HG03045 (cell line): ENCODE results near the gene NECTIN1.

Experiments used
- ATAC-seq: cut with Tn5 transposase; IDR thresholded peaks from one replicate; pipeline ENCODE4 v1.9.1; 2021; ENCODE audit warnings: mild to moderate bottlenecking, moderate library complexity; ENCODE audit not compliant: unreplicated experiment

The NECTIN1 gene

DNA sequence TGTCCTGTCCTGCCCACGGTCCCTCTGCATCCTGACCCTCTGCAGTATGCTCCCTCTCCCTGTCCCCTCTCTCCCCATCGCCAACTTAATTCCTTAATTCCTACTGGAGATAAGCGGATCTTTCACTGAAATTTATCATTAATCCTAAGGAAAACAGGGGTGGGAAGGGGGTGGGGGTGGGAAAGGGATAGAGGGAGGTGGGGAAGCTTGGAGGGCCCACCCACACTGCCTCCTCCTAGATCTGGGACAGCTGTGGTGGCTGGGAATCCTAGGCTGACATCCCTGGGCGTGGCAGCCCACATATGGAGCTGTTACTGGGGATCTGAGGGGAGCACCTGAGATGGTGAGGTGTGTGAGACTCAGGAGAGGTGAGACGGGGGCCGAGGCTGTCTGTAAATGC lies 14.4 kb downstream of the NECTIN1 start:
- ATAC-seq = no peak

GRCh38 chr11:119714189-119714588 lies 14.8 kb downstream of the NECTIN1 start:
- no peak for ATAC-seq

- no peak for ATAC-seq
These were observed 15.5 kb downstream of the NECTIN1 start for GRCh38 chr11:119713359-119714040.

DNA sequence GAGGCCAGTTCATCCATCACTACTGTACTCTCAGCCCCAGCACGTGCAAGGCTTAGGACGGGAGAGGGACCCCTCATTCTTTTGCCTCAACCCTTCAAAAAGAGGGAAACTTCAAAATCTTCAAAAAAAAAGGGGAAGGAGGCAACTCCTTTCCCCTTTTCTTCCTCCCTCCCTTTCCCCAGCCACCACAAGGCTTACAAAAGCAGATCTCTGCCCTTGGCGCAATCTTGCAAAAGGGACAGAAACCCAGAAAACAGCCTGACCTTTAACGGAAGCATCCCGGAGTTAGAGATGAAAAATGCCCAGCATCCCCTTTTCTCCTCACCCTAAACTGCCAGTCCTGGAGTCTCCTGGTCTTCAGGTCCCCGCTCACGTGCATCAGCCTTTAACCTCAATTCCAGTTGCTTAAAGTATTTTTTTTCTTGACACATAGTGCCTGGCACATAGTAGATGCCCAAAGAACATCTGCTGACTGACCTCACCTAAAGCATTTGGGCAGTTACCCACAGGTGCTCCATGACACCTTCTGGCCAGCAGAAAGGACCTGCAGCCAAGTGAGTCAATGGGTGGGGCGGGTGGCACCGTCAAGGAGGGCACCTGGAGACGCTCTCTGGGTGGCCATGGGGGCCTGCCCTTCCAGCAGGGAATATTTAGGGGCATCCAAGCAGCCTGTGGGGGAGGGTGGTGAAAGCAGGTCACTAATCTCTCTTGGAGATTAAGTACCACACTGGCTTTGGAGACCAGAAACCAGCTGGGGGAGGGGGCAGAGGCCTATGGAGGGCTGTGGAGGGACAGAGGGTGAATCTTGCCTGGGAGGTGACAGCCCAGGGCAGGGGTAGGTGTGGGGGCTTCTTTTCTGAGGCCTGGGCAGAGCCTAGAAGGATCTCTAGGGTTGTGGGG lies 16.3 kb downstream of the NECTIN1 start:
- no peak for ATAC-seq

GRCh38 chr11:119712006-119712405 lies 17.0 kb downstream of the NECTIN1 start:
- no peak for ATAC-seq

DNA sequence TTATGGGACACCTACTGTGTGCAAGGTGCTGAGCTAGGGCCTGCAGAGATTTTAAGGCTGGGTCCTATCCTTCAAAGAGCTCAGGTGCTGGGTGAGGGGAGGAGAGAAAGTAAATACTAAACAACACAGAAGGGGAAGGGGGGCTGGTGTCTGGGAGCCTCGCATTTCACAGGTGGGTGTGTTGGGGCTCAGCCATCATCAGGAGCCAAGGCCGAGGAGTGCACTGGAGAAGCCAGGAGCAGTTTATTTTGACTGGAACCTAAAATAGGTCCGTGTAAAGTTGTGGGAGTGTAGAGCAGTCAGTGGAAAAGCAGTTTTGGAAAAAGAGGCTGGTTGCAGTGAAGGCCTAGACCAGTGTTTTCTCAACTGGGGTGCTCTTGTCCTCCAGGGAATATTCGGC lies 17.5 kb downstream of the NECTIN1 start:
- ATAC-seq = no peak

GRCh38 chr11:119710417-119710816 lies 18.6 kb downstream of the NECTIN1 start:
- no peak for ATAC-seq

DNA sequence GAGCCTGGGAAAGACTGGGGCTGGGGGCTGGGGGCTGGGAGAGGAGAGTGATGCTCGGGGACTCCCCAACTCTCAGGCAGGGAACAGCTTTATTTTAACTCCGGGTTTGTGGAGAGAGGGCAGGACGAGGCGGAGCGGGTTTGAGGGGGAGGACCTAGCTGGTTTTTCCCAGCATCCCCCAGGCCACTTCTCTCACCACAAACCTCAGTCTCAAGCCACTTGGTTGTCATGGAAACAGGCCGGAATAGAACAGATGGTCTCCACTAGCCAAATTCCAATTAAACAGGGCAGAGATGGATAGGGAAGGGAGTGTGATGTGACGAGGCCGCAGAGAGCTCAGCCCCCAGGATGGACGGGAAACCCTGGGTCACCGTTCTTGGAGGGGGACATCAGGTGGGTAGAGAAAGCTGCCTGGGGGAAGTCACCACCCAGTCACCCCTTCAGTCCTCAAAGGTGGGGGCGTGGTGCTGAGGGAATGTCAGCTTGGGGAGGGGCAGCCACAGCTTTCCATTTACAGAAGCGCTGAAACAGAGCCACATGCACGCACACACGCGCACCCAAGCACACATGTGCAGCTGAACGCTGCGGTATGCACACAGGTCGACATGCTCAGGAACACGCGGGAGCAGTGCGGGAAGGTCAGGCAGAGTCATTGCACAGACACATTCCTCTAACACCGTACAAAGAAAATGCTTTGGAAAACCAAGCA lies 19.2 kb downstream of the NECTIN1 start:
- no peak for ATAC-seq

DNA sequence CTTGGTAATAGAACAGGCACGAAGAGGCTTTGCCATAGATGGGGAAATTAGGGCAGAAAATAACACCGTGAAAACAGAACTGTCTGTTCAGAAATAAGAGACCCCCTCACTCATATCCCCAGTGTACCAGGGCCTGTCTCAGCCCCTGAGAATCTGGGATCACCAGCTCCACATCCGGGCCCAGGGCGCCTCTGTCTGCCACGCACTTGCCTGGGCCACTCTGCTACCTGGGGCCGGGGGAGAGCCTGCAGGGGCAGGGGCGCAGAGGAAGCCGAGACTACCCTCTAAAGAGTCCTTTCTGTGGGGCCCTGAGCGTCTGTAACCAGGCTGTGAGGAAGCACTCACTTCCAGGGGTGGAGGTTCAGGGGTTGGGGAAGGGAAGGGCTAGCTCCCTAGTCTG lies 19.8 kb downstream of the NECTIN1 start:
- no peak for ATAC-seq

DNA sequence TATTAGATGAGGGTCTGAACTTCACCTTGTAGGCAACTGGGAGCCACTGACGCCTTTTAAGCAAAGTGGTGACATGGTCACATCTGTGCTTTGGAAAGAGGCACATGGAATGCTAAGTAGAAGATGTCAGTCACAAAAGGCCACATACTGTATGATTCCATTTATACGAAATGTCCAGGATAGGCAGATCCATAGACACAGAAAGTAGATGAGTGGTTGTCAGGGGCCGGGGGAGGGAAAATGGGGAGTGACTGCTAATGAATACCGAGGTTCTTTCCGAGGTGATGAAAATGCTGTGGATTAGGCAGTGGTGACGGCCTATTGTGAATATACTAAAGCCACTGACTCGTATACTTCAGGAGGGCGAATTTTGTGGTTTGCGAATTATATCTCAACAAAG lies 20.6 kb downstream of the NECTIN1 start:
- ATAC-seq = no peak

GRCh38 chr11:119706887-119707286 lies 22.1 kb downstream of the NECTIN1 start:
- no peak for ATAC-seq

- no peak for ATAC-seq
These were observed 23.0 kb downstream of the NECTIN1 start for GRCh38 chr11:119706029-119706428.

DNA sequence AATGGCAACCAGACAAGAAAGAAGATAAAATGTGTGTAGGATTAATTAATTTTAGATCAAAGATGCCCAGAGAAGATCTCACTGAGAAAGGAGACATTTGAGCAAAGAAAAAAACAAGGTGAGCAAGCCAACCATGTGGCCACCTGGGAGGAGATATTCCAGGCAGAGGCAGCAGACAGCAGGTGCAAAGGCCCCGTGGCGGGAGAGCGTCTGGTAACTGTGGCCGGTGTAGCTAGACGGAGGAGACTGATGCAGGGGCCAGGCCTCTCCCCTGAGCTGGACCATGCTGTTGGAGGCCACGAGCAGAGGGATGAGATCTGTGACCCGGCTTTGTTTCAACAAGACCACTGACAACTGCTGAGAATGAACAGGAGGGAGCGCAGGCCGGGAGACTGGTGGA lies 23.6 kb downstream of the NECTIN1 start:
- no peak for ATAC-seq

DNA sequence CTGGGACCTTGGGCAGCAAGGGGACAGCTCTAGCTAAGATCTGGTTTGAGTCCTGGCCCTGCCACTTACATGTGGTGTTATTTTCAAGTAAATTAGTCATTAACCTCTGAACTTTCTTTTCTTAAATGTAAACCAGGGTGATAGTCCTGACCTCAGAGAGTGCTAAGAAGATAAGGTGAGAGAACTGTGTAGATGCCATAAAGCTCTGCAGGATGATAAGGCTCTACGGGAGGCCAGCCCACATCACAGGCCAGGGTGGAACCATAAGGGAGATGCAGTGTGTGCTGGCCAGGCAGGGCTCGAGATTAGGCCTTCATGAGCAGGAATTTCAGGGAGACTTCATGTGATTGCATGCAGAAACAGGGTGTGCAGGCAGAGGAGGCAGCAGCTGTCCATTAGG lies 24.2 kb downstream of the NECTIN1 start:
- ATAC-seq = no peak

- no peak for ATAC-seq
These were observed 27.1 kb downstream of the NECTIN1 start for GRCh38 chr11:119701591-119702549.

DNA sequence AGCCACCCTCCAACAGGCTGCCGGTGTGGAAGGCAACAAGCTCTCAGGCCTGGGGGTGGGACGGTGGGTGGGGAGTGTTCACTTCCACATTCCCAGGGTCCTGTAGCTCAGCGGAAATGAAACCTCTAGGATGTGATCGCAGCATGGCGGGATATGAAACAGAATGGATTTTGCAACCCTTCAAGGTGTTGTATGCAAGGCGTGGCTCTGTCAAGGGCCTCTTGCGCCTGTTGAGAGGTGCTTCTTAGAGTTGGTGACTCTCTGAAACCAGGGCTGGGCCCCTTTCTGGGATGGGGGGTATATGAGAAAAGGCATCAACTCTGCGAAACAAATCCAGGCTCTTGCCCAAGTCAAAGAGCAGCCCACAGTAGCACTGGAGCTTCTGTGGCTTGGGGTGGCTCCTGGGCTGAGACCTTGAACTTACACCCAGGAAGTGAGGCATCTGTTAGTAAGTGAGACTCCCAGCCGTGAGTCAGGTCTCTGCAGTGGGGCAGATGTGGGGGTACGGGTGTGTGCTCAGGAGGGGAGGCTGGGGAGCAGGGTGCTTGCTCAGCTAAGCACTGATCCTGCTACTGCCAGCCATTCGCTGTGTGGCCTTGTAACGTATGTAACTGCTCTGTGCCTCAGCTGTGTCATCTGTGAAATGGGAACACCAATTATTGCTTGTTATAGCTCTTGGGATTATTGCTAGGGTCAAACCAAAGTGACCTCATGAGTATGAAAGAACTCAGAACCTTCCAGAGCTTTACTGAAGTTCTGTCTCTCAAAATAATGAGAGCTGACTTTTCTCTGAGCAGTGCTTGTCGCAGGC lies 28.3 kb downstream of the NECTIN1 start:
- no peak for ATAC-seq

DNA sequence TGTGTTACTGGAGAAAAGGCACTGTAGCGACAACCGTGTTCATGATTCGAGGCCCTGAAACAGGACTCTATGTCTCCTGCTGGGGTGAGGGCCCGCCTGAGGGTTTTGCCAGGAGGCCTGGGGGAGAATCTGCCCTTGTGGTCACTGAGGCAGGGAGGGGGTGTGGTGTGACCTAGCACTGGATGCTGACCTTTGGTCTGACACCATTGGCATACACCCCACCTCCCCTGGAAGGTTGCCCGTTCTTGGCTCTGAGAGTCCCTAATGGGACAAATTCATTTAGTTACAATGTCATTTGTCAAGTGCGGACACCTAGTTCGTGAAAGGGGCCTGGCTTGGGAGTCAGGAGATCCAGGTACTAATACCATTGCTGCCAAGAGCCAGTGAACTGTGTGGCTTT lies 29.0 kb downstream of the NECTIN1 start:
- no peak for ATAC-seq

GRCh38 chr11:119699227-119699626 lies 29.8 kb downstream of the NECTIN1 start:
- no peak for ATAC-seq

- no peak for ATAC-seq
These were observed 31.1 kb downstream of the NECTIN1 start for GRCh38 chr11:119697882-119698281.

DNA sequence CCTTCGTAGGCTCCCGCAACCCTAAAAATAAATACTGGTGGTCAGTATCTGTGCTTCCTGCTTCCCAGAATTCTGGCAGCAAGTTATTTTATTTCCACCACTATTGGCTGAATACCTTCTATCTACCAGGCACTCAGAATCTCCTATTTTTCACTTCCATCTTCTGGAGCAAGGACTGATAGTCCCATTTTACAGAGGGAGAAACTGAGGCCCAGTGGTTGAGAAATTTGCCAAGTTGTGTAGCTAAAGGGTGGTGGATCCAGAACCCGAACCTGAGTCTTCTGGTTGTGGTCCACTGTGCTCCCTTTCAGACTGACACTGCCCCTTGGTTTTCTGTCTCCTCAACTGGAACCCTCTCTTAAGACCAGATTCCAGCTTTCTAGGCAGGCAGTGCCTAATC lies 31.6 kb downstream of the NECTIN1 start:
- no peak for ATAC-seq
